Left lung (tissue), 10 donors: Measurements from ENCODE around the gene ANKRD13A. TPM values are rescaled to one million over a fixed set of nuclear protein-coding genes. Genes with fewer than 3 reads are reported as not detected.
A peak's percentile ranks its signal among the peaks of the same experiment; 100 is the strongest.
"Not testable (repeated sequence)": the region's sequence is repeated elsewhere in the genome, so short reads cannot be mapped to it uniquely, and the experiment has no call there.

Experiments used
- ATAC-seq: fragments of 200-7000 bp; cut with Tn5 transposase; one replicate; pipeline ENCODE4 v1.9.1; 2020; ENCODE audit warnings: moderate library complexity
- DNase-seq, 4 donors: peaks; one replicate each; pipeline ENCODE4 v3.0.0-alpha.2; 2013 to 2020
- H3K27ac ChIP-seq, 2 donors: fragments of 200-600 bp; sonication (generic) in 1 of 2; one replicate each; pipeline versions ENCODE4 v1.5.0 to v1.8.0; 2020 to 2021
- H3K27me3 ChIP-seq, 2 donors: fragments of 200-600 bp; sonication (generic) in 1 of 2; one replicate each; pipeline versions ENCODE4 v1.5.0 to v1.8.0; 2020 to 2021
- H3K36me3 ChIP-seq, 2 donors: fragments of 200-600 bp; sonication (generic) in 1 of 2; one replicate each; pipeline versions ENCODE4 v1.5.0 to v1.8.0; 2020 to 2021
- H3K4me1 ChIP-seq, 2 donors: fragments of 200-600 bp; one replicate each; pipeline ENCODE4 v1.8.0; 2021
- H3K4me3 ChIP-seq, 2 donors: fragments of 200-600 bp; sonication (generic) in 1 of 2; one replicate each; pipeline versions ENCODE4 v1.5.0 to v1.8.0; 2020 to 2021; ENCODE audit warnings: mild to moderate bottlenecking in 1 of 2
- H3K9me3 ChIP-seq, 2 donors: fragments of 200-600 bp; sonication (generic) in 1 of 2; one replicate each; pipeline versions ENCODE4 v1.5.0 to v1.8.0; 2020 to 2021
- CTCF ChIP-seq, 2 donors: fragments of 200-600 bp; sonication (generic) in 1 of 2; IDR thresholded peaks; one replicate each; pipeline versions ENCODE4 v1.5.0 to v1.8.0; 2021; ENCODE audit warnings: antibody characterized with exemption in 2 of 2
- intact Hi-C, 2 donors: fragments of 100-400 bp; cut with DNase I; formaldehyde crosslinking; loops; one replicate each; pipeline versions ENCODE4 v1.11.2 to v1.14.2; 2022
- polyA plus RNA-seq, 6 donors: library from polyadenylated mRNA; unstranded; fragments of 120-200 nt; gene quantifications; one replicate each; pipeline ENCODE4 v1.2.1, GENCODE V29; 2013; ENCODE audit not compliant: insufficient read length in 6 of 6
- total RNA-seq, 2 donors: library from RNA; stranded (reverse); fragmentation: NEBNext Ultra II Directional; extraction: Animal tissue kit (Norgen Biotek cat#: 25700); gene quantifications; one replicate each; pipeline ENCODE4 v1.2.1, GENCODE V29; 2021
- donor health status: DM: no; HTN: yes; CAD: no.
- donor health status: DM: no; HTN: no; CAD: no.

Gene ANKRD13A
- total and polyA plus RNA-seq, 8 donors, result 38.3 to 69.9 (median 43.3) TPM

DNA sequence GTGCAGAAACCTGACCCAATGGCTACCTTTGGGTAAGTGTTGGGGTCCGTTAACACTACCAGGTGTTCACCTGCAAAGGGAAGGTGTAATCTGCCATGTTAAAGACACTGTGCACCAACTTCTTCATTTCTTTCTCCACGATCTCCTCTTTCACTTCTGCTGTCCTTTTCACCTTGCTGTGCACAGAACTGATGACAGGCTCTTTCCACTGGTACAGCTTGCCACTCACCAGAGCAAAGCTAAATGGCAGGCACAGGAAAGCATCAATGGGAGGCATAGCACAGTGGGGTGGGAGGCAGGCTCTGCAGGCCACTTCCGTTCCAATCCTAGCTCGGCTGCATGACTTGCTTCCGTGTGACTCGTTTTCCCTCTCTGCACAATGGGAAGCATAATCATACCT is 51.7 kb downstream of the ANKRD13A start:
- peaks cover 17 to 27% of the 10 kb centered on the region in 2 donors for H3K4me1 ChIP-seq
- no peaks in the 10 kb centered on the region for H3K36me3 ChIP-seq
- DNase-seq, result no peak
- no peak for TF ChIP-seq CTCF (IDR thresholded peaks at IDR 0.05)
- H3K27ac ChIP-seq, result no peak overlapping the region
- no peaks in the 10 kb centered on the region for H3K9me3 ChIP-seq
- intact Hi-C loops, result no loop called here
- no peak for ATAC-seq
- no peaks in the 10 kb centered on the region for H3K27me3 ChIP-seq
- H3K4me3 ChIP-seq, result no peak overlapping the region

DNA sequence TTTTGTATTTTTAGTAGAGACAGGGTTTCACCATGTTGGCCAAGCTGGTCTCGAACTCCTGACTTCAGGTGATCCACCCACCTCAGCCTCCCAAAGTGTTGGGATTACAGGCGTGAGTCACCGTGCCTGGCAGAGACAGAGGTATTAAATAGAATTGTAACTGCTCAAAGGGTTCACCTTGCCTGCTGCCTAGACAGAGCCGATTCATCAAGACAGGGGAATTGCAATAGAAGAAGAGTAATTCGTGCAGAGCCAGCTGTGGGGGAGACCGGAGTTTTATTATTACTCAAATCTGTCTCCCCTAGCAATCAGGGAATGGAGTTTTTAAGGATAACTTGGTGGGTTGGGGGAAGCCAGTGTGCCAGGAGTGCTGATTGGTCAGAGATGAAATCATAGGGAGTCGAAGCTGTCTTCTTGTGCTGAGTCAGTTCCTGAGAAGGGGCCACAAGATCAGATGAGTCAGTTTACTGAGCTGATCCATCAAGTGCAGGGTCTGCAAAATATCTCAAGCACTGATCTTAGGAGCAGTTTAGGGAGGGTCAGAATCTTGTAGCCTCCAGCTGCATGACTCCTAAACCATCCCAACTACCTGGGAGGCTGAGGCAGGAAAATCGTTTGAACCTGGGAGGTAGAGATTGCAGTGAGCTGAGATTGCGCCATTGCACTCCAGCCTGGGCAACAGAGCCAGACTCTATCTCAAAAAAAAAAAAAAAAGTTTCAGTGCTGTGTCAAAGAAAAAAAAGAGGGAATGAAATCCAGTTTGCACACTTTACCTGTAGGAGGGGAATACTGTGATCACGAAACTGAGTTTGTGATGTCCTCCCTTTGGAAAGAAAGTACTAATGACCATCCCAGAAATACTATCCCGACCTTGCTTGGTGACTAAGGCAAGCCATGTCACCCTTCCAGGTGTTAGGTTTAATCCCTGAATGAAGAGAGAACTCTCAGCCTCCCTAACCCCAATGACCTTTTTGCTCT is 56.4 kb downstream of the ANKRD13A start:
- H3K4me3 ChIP-seq, H3K36me3 ChIP-seq, H3K9me3 ChIP-seq, intact Hi-C loops, DNase-seq, H3K27me3 ChIP-seq: not testable (repeated sequence)
- peak; percentile 26 for ATAC-seq
- peak overlapping the region in 1 of 2 donors; percentile 39 for H3K27ac ChIP-seq
- peaks cover 3 to 16% of the 10 kb centered on the region in 2 donors for H3K4me1 ChIP-seq

DNA sequence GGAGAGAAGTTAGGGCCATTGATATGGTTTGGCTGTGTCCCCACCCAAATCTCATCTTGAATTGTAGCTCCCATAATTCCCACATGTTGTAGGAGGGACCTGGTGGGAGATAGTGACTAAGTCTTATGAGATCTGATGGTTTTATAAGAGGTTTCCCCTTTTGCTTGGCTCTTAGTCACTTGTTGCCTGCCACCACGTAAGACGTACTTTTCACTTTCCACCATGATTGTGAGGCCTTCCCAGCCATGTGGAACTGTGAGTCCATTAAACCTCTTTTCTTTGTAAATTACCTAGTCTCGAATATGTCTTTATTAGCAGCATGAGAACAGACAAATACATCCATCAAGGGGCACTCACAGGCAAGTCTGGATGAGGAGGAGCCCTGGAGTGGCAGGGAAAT is 57.4 kb downstream of the ANKRD13A start:
- H3K9me3 ChIP-seq, H3K36me3 ChIP-seq, H3K27ac ChIP-seq, H3K4me3 ChIP-seq, DNase-seq, H3K27me3 ChIP-seq, ATAC-seq, intact Hi-C loops: not testable (repeated sequence)
- peaks cover 3 to 16% of the 10 kb centered on the region in 2 donors for H3K4me1 ChIP-seq

- H3K4me3 ChIP-seq, result no peak overlapping the region
- peaks cover 3 to 16% of the 10 kb centered on the region in 2 donors for H3K4me1 ChIP-seq
- no peak for DNase-seq
- no peak for ATAC-seq
- H3K36me3 ChIP-seq, result no peaks in the 10 kb centered on the region
- no peak overlapping the region for H3K27ac ChIP-seq
- H3K27me3 ChIP-seq, result no peaks in the 10 kb centered on the region
- intact Hi-C loops, result no loop called here
- no peak for TF ChIP-seq CTCF (IDR thresholded peaks at IDR 0.05)
- no peaks in the 10 kb centered on the region for H3K9me3 ChIP-seq
Observed at GRCh38 chr12:110058875-110059615, 59.8 kb downstream of the ANKRD13A start.

GRCh38 chr12:110059651-110060000 is 60.4 kb downstream of the ANKRD13A start:
- Histone ChIP-seq H3K27me3 (no peaks in the 10 kb centered on the region), H3K4me1 (peaks cover 3 to 16% of the 10 kb centered on the region in 2 donors), H3K36me3 (no peaks in the 10 kb centered on the region), H3K9me3 (no peaks in the 10 kb centered on the region), H3K4me3 (no peak overlapping the region), H3K27ac (no peak overlapping the region)
- no peak for TF ChIP-seq CTCF (IDR thresholded peaks at IDR 0.05)
- ATAC-seq (no peak), DNase-seq (no peak)
- intact Hi-C loops, result no loop called here

- ATAC-seq (peak; percentile 35), DNase-seq (no peak)
- no peak overlapping the region for H3K27ac ChIP-seq
- peaks cover 0 to 6% of the 10 kb centered on the region in 2 donors for H3K4me1 ChIP-seq
- no peak overlapping the region for H3K4me3 ChIP-seq
- TF ChIP-seq CTCF (IDR thresholded peaks at IDR 0.05), result no peak
- intact Hi-C loops, result no loop called here
- no peaks in the 10 kb centered on the region for H3K27me3 ChIP-seq
- H3K9me3 ChIP-seq, result no peaks in the 10 kb centered on the region
- no peaks in the 10 kb centered on the region for H3K36me3 ChIP-seq
Observed at GRCh38 chr12:110062241-110062640, 63.0 kb downstream of the ANKRD13A start.
